ENCODE measurements around the gene FAM89B. TPM values are rescaled to one million over a fixed set of nuclear protein-coding genes. Genes with fewer than 3 reads are reported as not detected.

The FAM89B gene
- total RNA-seq, 1 experiment from 2014 or later = 102 TPM

GRCh38 chr11:65609229-65609628 lies 36.9 kb downstream of the FAM89B start:
- Histone ChIP-seq H3K4me1 (ENCODE audit: control insufficient read depth, insufficient read depth, low read length) (peaks cover 33% of the 10 kb centered on the region), H3K36me3 (ENCODE audit: control insufficient read depth, insufficient read depth, low read length) (peaks cover 10% of the 10 kb centered on the region; the same call in 1 of the 2 replicates), H3K9me3 (ENCODE audit: control insufficient read depth, insufficient read depth, low read depth, low read length) (no peaks in the 10 kb centered on the region), H3K4me3 (ENCODE audit: low read depth in 2 of 2, low read length in 2 of 2) (no peak overlapping the region), H3K27me3 (ENCODE audit: control insufficient read depth, insufficient read depth, low read length) (no peaks in the 10 kb centered on the region), H3K27ac (ENCODE audit: low read length) (no peak overlapping the region)
- TF ChIP-seq SIN3A (IDR thresholded peaks at IDR 0.05; ENCODE audit: borderline replicate concordance, insufficient read depth, low read depth, low read length) = no peak
- TF ChIP-seq POLR2AphosphoS5 (IDR thresholded peaks at IDR 0.05; ENCODE audit: low read depth, low read length) = no peak
- ChIA-PET POLR2A (no interaction called here), CTCF (no interaction called here)
- DNase-seq (ENCODE audit: low read depth, low spot score) (no peak), ATAC-seq (no peak)
- in situ Hi-C loops (cut with HindIII; ENCODE audit: low pct_unique_long_range_greater_than_20kb, low sequenced_read_pairs) = no loop called here
- intact Hi-C loops (cut with micrococcal nuclease; ENCODE audit: unreplicated experiment) = no loop called here
- BruUV-seq (replicated peaks) = no TSS peak

DNA sequence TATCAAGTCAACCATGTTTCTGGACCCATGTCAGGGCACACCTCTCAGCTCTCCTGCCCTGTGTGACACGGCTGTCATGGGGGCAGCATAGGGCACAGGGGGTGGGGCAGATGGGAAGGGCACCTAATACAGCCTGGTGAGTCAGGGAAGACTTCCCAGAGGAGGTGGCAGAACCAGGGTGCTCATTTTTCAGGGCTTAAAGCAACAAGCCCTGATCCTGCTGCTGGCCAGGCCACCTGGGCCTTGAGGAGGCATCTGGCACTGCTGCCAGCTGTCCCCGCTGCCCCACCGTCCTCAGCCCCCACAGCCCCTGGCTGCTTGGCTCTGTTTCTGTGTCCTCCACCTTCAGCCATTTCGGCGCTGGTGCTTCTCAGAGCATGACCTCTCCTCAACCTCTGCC lies 37.3 kb downstream of the FAM89B start:
- no TSS peak for BruUV-seq (replicated peaks)
- Histone ChIP-seq H3K4me3 (ENCODE audit: low read depth in 2 of 2, low read length in 2 of 2) (no peak overlapping the region), H3K36me3 (ENCODE audit: control insufficient read depth, insufficient read depth, low read length) (peaks cover 10% of the 10 kb centered on the region; the same call in 1 of the 2 replicates), H3K27ac (ENCODE audit: low read length) (no peak overlapping the region), H3K4me1 (ENCODE audit: control insufficient read depth, insufficient read depth, low read length) (peaks cover 33% of the 10 kb centered on the region), H3K9me3 (ENCODE audit: control insufficient read depth, insufficient read depth, low read depth, low read length) (no peaks in the 10 kb centered on the region), H3K27me3 (ENCODE audit: control insufficient read depth, insufficient read depth, low read length) (no peaks in the 10 kb centered on the region)
- DNase-seq (ENCODE audit: low read depth, low spot score) (no peak), ATAC-seq (no peak)
- CTCF ChIA-PET = interaction anchor here (0.5 kb wide), 1 partner anchor 53 kb away, joined by 3 read pairs; the partner anchor contains the start of gene RELA
- POLR2A ChIA-PET = interaction anchor here (0.7 kb wide), 1 partner anchor 193 kb away, joined by 3 read pairs; no protein-coding TSS in a partner anchor
- intact Hi-C loops (cut with micrococcal nuclease; ENCODE audit: unreplicated experiment) (no loop called here), in situ Hi-C loops (cut with HindIII; ENCODE audit: low pct_unique_long_range_greater_than_20kb, low sequenced_read_pairs) (no loop called here)
- TF ChIP-seq, protein P1, sequence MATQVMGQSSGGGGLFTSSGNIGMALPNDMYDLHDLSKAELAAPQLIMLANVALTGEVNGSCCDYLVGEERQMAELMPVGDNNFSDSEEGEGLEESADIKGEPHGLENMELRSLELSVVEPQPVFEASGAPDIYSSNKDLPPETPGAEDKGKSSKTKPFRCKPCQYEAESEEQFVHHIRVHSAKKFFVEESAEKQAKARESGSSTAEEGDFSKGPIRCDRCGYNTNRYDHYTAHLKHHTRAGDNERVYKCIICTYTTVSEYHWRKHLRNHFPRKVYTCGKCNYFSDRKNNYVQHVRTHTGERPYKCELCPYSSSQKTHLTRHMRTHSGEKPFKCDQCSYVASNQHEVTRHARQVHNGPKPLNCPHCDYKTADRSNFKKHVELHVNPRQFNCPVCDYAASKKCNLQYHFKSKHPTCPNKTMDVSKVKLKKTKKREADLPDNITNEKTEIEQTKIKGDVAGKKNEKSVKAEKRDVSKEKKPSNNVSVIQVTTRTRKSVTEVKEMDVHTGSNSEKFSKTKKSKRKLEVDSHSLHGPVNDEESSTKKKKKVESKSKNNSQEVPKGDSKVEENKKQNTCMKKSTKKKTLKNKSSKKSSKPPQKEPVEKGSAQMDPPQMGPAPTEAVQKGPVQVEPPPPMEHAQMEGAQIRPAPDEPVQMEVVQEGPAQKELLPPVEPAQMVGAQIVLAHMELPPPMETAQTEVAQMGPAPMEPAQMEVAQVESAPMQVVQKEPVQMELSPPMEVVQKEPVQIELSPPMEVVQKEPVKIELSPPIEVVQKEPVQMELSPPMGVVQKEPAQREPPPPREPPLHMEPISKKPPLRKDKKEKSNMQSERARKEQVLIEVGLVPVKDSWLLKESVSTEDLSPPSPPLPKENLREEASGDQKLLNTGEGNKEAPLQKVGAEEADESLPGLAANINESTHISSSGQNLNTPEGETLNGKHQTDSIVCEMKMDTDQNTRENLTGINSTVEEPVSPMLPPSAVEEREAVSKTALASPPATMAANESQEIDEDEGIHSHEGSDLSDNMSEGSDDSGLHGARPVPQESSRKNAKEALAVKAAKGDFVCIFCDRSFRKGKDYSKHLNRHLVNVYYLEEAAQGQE (IDR thresholded peaks at IDR 0.05; ENCODE audit: insufficient read depth in 1 of 2, low read depth in 2 of 2, low read length in 1 of 2) = no peak
- no peak for TF ChIP-seq POLR2AphosphoS5 (IDR thresholded peaks at IDR 0.05; ENCODE audit: low read depth, low read length)
- TF ChIP-seq CTCF (IDR thresholded peaks at IDR 0.05) = no peak
- TF ChIP-seq SIN3A (IDR thresholded peaks at IDR 0.05; ENCODE audit: borderline replicate concordance, insufficient read depth, low read depth, low read length) = no peak
- TF ChIP-seq TCF7L2 (IDR thresholded peaks at IDR 0.05; ENCODE audit: low read depth, low read length) = no peak

- CTCF ChIA-PET = interaction anchor here (0.6 kb wide), 1 partner anchor 1226 kb away, joined by 3 read pairs; no protein-coding TSS in a partner anchor
Measured at GRCh38 chr11:65610404-65610803, 38.1 kb downstream of the FAM89B start.

More at GRCh38 chr11:65610404-65610803, 38.1 kb downstream of the FAM89B start:
- H3K27ac ChIP-seq (ENCODE audit: low read length) = no peak overlapping the region
- no peak for TF ChIP-seq CTCF (IDR thresholded peaks at IDR 0.05)
- no peak for TF ChIP-seq SIN3A (IDR thresholded peaks at IDR 0.05; ENCODE audit: borderline replicate concordance, insufficient read depth, low read depth, low read length)
- TF ChIP-seq POLR2AphosphoS5 (IDR thresholded peaks at IDR 0.05; ENCODE audit: low read depth, low read length) = no peak
- TF ChIP-seq TCF7L2 (IDR thresholded peaks at IDR 0.05; ENCODE audit: low read depth, low read length) = no peak
- TF ChIP-seq, protein P1 (IDR thresholded peaks at IDR 0.05; ENCODE audit: insufficient read depth in 1 of 2, low read depth in 2 of 2, low read length in 1 of 2) = no peak
- no peak overlapping the region for H3K4me3 ChIP-seq (ENCODE audit: low read depth in 2 of 2, low read length in 2 of 2)
- DNase-seq (ENCODE audit: low read depth, low spot score) (no peak), ATAC-seq (no peak)
- H3K27me3 ChIP-seq (ENCODE audit: control insufficient read depth, insufficient read depth, low read length) = no peaks in the 10 kb centered on the region
- H3K4me1 ChIP-seq (ENCODE audit: control insufficient read depth, insufficient read depth, low read length) = peaks cover 33% of the 10 kb centered on the region
- in situ Hi-C loops (cut with HindIII; ENCODE audit: low pct_unique_long_range_greater_than_20kb, low sequenced_read_pairs) (no loop called here), intact Hi-C loops (cut with micrococcal nuclease; ENCODE audit: unreplicated experiment) (no loop called here)
- BruUV-seq (replicated peaks) = no TSS peak
- H3K36me3 ChIP-seq (ENCODE audit: control insufficient read depth, insufficient read depth, low read length) = peaks cover 9% of the 10 kb centered on the region; the same call in 1 of the 2 replicates
- H3K9me3 ChIP-seq (ENCODE audit: control insufficient read depth, insufficient read depth, low read depth, low read length) = no peaks in the 10 kb centered on the region
- POLR2A ChIA-PET = interaction anchor here (0.6 kb wide), 1 partner anchor 17 kb away, joined by 5 read pairs; no protein-coding TSS in a partner anchor
